K562 (cell line): Measurements from ENCODE around the gene INTS6L. TPM values are rescaled to one million over a fixed set of nuclear protein-coding genes. Genes with fewer than 3 reads are reported as not detected.

Source experiments
- ATAC-seq: fragments of 200-7000 bp; cut with Tn5 transposase; 3 replicates; pipeline ENCODE4 v1.9.1; 2020; ENCODE audit warnings: moderate library complexity
- BruUV-seq: library from RNA; stranded (reverse); fragments of 400-500 nt; replicated peaks from 2 replicates; lab custom pipeline; 2021; lab: Mats Ljungman, UMichigan
- CTCF ChIA-PET: fragments of 300-600 bp; formaldehyde crosslinking; extraction: SDS; loops from one replicate; lab custom pipeline; 2021; ENCODE audit warnings: low intra/inter-chr PET ratio; lab: Yijun Ruan, JAX
- POLR2A ChIA-PET: fragments of 300-600, 350-650 bp; sonication (Branson Sonifier 250); formaldehyde crosslinking; extraction: SDS; loops from one replicate; lab custom pipeline; 2021; ENCODE audit warnings: antibody characterized with exemption, inconsistent platforms; lab: Yijun Ruan, JAX
- DNase-seq, 4 experiments: peaks; one replicate each; pipeline versions ENCODE4 v3.0.0 to v3.0.0-alpha.2; 2011 to 2018; ENCODE audit warnings: low spot score in 3 of 4, mixed read lengths in 3 of 4; ENCODE audit errors: extremely low read depth in 1 of 4
- FAIRE-seq: peaks from 2 replicates; lab custom pipeline; 2011; peaks lifted over from hg19 to GRCh38; lab: Jason Lieb, UNC
- H2AFZ ChIP-seq: 2 replicates; pipeline ENCODE4 v1.6.0; 2011; ENCODE audit warnings: low read depth, low read length, control low read depth, inconsistent platforms
- H3K27ac ChIP-seq: fragments of 200-600 bp; 3 replicates; pipeline ENCODE4 v1.8.0; 2011; ENCODE audit warnings: low read depth, mild to moderate bottlenecking, control low read depth, inconsistent platforms, low read length, moderate library complexity, mixed read lengths; ENCODE audit errors: extremely low read depth
- H3K27me3 ChIP-seq, 2 experiments: fragments of 300-600 bp in 1 of 2; 2 replicates in 1 of 2; 3 replicates in 1 of 2; pipeline versions ENCODE4 v1.6.0 to v1.8.0; 2011; ENCODE audit warnings: inconsistent platforms in 2 of 2, low read length in 2 of 2, mild to moderate bottlenecking in 1 of 2, mixed read lengths in 1 of 2, moderate library complexity in 1 of 2; ENCODE audit not compliant: control insufficient read depth in 2 of 2, insufficient read depth in 2 of 2
- H3K36me3 ChIP-seq: fragments of 300-600 bp; 3 replicates; pipeline ENCODE4 v1.8.0; 2011; ENCODE audit warnings: mild to moderate bottlenecking, low read length, inconsistent platforms; ENCODE audit not compliant: control insufficient read depth, insufficient read depth
- H3K4me1 ChIP-seq, 2 experiments: fragments of 200-600 bp in 1 of 2; replicated peaks in 1 of 2; 2 replicates in 1 of 2; 3 replicates in 1 of 2; pipeline versions ENCODE4 v1.5.1 to v1.8.0; 2011; ENCODE audit warnings: inconsistent platforms in 2 of 2, low read length in 2 of 2, mild to moderate bottlenecking in 1 of 2, mixed read lengths in 1 of 2, moderate library complexity in 1 of 2; ENCODE audit not compliant: control insufficient read depth in 2 of 2, insufficient read depth in 2 of 2
- H3K4me2 ChIP-seq: 2 replicates; pipeline ENCODE4 v1.6.1; 2011; ENCODE audit warnings: low read length, control low read depth, inconsistent platforms, mixed read lengths; ENCODE audit not compliant: insufficient read depth
- H3K4me3 ChIP-seq: fragments of 200-600 bp; sonication (generic), shearing (Covaris generic); 2 replicates; pipeline ENCODE4 v1.5.1; 2016; ENCODE audit warnings: control low read depth, inconsistent platforms
- H3K79me2 ChIP-seq: fragments of 200-600 bp; 3 replicates; pipeline ENCODE4 v1.8.0; 2011; ENCODE audit warnings: low read length, inconsistent platforms; ENCODE audit not compliant: control insufficient read depth, insufficient read depth
- H3K9ac ChIP-seq, 2 experiments: 2 replicates each; pipeline versions ENCODE4 v1.6.0 to v1.6.1; 2011; ENCODE audit warnings: low read depth in 2 of 2, low read length in 2 of 2, control low read depth in 1 of 2, inconsistent platforms in 1 of 2, mild to moderate bottlenecking in 1 of 2, mixed read lengths in 1 of 2; ENCODE audit not compliant: insufficient read depth in 1 of 2
- H3K9me1 ChIP-seq: one replicate; pipeline ENCODE4 v1.6.0; 2011; ENCODE audit warnings: inconsistent platforms, mild to moderate bottlenecking, low read length, moderate library complexity; ENCODE audit not compliant: control insufficient read depth, insufficient read depth
- H3K9me3 ChIP-seq: replicated peaks from 2 replicates; pipeline ENCODE4 v1.5.1; 2011; ENCODE audit warnings: low read depth, low read length, inconsistent platforms; ENCODE audit not compliant: control insufficient read depth, insufficient read depth
- H4K20me1 ChIP-seq: replicated peaks from 2 replicates; pipeline ENCODE4 v1.6.1; 2011; ENCODE audit warnings: low read length, inconsistent platforms, mixed read lengths; ENCODE audit not compliant: control insufficient read depth, insufficient read depth
- DACH1 ChIP-seq: fragments of 450-650 bp; IDR thresholded peaks from 2 replicates; pipeline ENCODE4 v1.6.1; 2018; ENCODE audit not compliant: partially characterized antibody
- FOXA1 ChIP-seq: fragments of 450-650 bp; IDR thresholded peaks from 2 replicates; pipeline ENCODE4 v1.6.1; 2016; ENCODE audit warnings: mild to moderate bottlenecking, borderline replicate concordance
- GMEB1 ChIP-seq: fragments of 250-450 bp; sonication (Bioruptor Pico); IDR thresholded peaks from 2 replicates; pipeline ENCODE4 v1.4.0; 2020; ENCODE audit warnings: mild to moderate bottlenecking
- SFPQ ChIP-seq: fragments of 200-400 bp; formaldehyde crosslinking; IDR thresholded peaks from 2 replicates; pipeline ENCODE4 v1.6.1; 2017; ENCODE audit warnings: mild to moderate bottlenecking, low read depth, low read length, moderate library complexity
- TBP ChIP-seq: optimal IDR thresholded peaks from 2 replicates; pipeline ENCODE3; 2011; ENCODE audit warnings: low read depth, low read length, improper control_type of control experiment
- TCF15 ChIP-seq: fragments of 250-450 bp; sonication (Bioruptor Pico); IDR thresholded peaks from 2 replicates; pipeline ENCODE4 v1.8.0; 2022; ENCODE audit warnings: moderate library complexity, mild to moderate bottlenecking, inconsistent platforms
- ZFX ChIP-seq: sonication (generic); formaldehyde crosslinking; IDR thresholded peaks from 2 replicates; pipeline ENCODE4 v1.8.0; 2022; ENCODE audit warnings: mild to moderate bottlenecking, missing genetic modification reagents, moderate library complexity
- ZNF12 ChIP-seq: sonication (generic); formaldehyde crosslinking; IDR thresholded peaks from 2 replicates; pipeline ENCODE4 v1.4.0; 2020; ENCODE audit warnings: mild to moderate bottlenecking, missing genetic modification reagents
- ZNF124 ChIP-seq: sonication (generic); formaldehyde crosslinking; IDR thresholded peaks from 2 replicates; pipeline ENCODE4 v1.8.1; 2022; ENCODE audit warnings: missing genetic modification reagents
- ZNF212 ChIP-seq: fragments of 450-650 bp; formaldehyde crosslinking; IDR thresholded peaks from 2 replicates; pipeline ENCODE4 v1.4.0; 2020; ENCODE audit warnings: mild to moderate bottlenecking
- WGBS: fragments of 100-300 bp; shearing (Covaris generic); methylation state at CpG from one replicate; pipeline ENCODE4 v1.1.6; 2016; ENCODE audit warnings: low coverage, mixed read lengths; ENCODE audit not compliant: insufficient coverage; ENCODE audit errors: missing lambda C conversion rate; 5-methylcytosine and 5-hydroxymethylcytosine counted together
- in situ Hi-C: fragments of 300-500 bp; cut with MboI; formaldehyde crosslinking; loops from 4 replicates; pipeline ENCODE4 v1.15.0; 2018; ENCODE audit warnings: inconsistent platforms, mixed read lengths
- intact Hi-C: fragments of 100-400 bp; cut with micrococcal nuclease; formaldehyde crosslinking; loops from 2 replicates; pipeline ENCODE4 v1.14.2; 2022
- polyA plus RNA-seq, 8 experiments: library from polyadenylated mRNA; depleted of rRNA in 4 of 8; stranded (reverse) in 5 of 8; unstranded in 3 of 8; fragments of >200 nt; fragmentation: Nextera tagmentation in 2 of 8; fragmentation: Illumina TruSeq in 1 of 8; extraction: Ambion mirVana in 2 of 8; extraction: Trizol in 1 of 8; gene quantifications; 2 replicates each; pipeline versions ENCODE4 v1.2.1 to v1.2.3, GENCODE V29; 2011 to 2014; ENCODE audit warnings: inconsistent platforms in 1 of 8, missing spikeins in 1 of 8
- total RNA-seq, 7 experiments: library from RNA; depleted of rRNA in 6 of 7; stranded (reverse); fragments of >200 nt in 6 of 7; fragmentation: Illumina TruSeq in 2 of 7; extraction: Trizol in 2 of 7; gene quantifications; 2 replicates each; pipeline versions ENCODE4 v1.2.1 to v1.2.3, GENCODE V29; 2011 to 2021; ENCODE audit warnings: low replicate concordance in 1 of 7
- TF ChIP-seq, protein P1 (sequence below), 2 experiments: fragments of 450-650 bp; formaldehyde crosslinking in 1 of 2; IDR thresholded peaks; 2 replicates each; pipeline versions ENCODE4 v1.4.0 to v1.6.1; 2014 to 2020; ENCODE audit warnings: mild to moderate bottlenecking in 2 of 2, borderline replicate concordance in 1 of 2, low read depth in 1 of 2

INTS6L gene
- total and polyA plus RNA-seq, 9 of the 15 experiments (the other 6 are each of a cell fraction or from before 2014, with no cell fraction given): 6.1 to 44.9 (median 21.9) TPM

- Histone ChIP-seq H3K4me2 (no peak overlapping the region), H3K9me1 (no peaks in the 10 kb centered on the region), H4K20me1 (no peaks in the 10 kb centered on the region), H3K27ac (no peak overlapping the region), H3K4me1 (no peaks in the 10 kb centered on the region), H3K79me2 (no peaks in the 10 kb centered on the region), H2AFZ (no peak overlapping the region), H3K27me3 (no peaks in the 10 kb centered on the region), H3K36me3 (peaks cover 62% of the 10 kb centered on the region; the same call in 1 of the 3 replicates), H3K4me3 (no peak overlapping the region), H3K9me3 (no peaks in the 10 kb centered on the region), H3K9ac (no peak overlapping the region)
- DNase-seq: no peak
- ATAC-seq: no peak
- ChIA-PET CTCF (no interaction called here), POLR2A (no interaction called here)
- no TSS peak for BruUV-seq
- intact Hi-C loops: no loop called here
- in situ Hi-C loops: no loop called here
- no peak for FAIRE-seq
- WGBS: 97% methylated on average over 3 of the region's 3 CpGs
- TF ChIP-seq TCF15 (CRISPR knock-in tag) (no peak), DACH1 (no peak), TBP (no peak), ZFX (CRISPR knock-in tag) (no peak), GMEB1 (no peak), FOXA1 (no peak), SFPQ (no peak), ZNF124 (no peak), ZNF12 (CRISPR knock-in tag) (no peak), ZNF212 (CRISPR knock-in tag) (no peak)
- TF ChIP-seq, protein P1, sequence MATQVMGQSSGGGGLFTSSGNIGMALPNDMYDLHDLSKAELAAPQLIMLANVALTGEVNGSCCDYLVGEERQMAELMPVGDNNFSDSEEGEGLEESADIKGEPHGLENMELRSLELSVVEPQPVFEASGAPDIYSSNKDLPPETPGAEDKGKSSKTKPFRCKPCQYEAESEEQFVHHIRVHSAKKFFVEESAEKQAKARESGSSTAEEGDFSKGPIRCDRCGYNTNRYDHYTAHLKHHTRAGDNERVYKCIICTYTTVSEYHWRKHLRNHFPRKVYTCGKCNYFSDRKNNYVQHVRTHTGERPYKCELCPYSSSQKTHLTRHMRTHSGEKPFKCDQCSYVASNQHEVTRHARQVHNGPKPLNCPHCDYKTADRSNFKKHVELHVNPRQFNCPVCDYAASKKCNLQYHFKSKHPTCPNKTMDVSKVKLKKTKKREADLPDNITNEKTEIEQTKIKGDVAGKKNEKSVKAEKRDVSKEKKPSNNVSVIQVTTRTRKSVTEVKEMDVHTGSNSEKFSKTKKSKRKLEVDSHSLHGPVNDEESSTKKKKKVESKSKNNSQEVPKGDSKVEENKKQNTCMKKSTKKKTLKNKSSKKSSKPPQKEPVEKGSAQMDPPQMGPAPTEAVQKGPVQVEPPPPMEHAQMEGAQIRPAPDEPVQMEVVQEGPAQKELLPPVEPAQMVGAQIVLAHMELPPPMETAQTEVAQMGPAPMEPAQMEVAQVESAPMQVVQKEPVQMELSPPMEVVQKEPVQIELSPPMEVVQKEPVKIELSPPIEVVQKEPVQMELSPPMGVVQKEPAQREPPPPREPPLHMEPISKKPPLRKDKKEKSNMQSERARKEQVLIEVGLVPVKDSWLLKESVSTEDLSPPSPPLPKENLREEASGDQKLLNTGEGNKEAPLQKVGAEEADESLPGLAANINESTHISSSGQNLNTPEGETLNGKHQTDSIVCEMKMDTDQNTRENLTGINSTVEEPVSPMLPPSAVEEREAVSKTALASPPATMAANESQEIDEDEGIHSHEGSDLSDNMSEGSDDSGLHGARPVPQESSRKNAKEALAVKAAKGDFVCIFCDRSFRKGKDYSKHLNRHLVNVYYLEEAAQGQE (IDR thresholded peaks at IDR 0.05; ENCODE audit: borderline replicate concordance): no peak
- TF ChIP-seq, protein P1 (CRISPR knock-in tag; IDR thresholded peaks at IDR 0.05; ENCODE audit: low read depth): no peak
Observed at GRCh38 chrX:135556055-135556454, 35.6 kb downstream of the INTS6L start.
